HG03558 (cell line): ENCODE data around the gene OR52E1.
"Not testable (repeated sequence)": the region's sequence is repeated elsewhere in the genome, so short reads cannot be mapped to it uniquely, and the experiment has no call there.

ENCODE experiments used
- ATAC-seq: cut with Tn5 transposase; IDR thresholded peaks from one replicate; pipeline ENCODE4 v1.9.1; 2021; ENCODE audit warnings: moderate number of reproducible peaks; ENCODE audit not compliant: unreplicated experiment; ENCODE audit errors: extremely low read depth

The OR52E1 gene

DNA sequence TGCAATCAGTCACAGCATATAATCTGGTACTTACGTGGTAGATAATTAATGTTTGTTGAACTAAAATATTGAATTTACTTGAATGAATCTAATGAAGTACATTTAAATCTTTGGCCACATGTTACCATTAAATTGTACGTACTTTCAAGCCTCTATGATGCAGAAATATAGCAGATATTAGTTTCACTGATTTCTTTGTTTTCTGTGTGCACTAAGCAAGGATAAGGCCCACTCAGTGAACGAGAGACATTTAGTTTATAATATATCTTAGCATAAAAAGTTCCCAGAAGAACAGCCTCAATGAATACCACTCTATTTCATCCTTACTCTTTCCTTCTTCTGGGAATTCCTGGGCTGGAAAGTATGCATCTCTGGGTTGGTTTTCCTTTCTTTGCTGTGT lies at the start of gene OR52E1:
OR52E1 (plus strand) TSS at position 301 of the 400 bp plus-strand sequence.
- no peak for ATAC-seq

DNA sequence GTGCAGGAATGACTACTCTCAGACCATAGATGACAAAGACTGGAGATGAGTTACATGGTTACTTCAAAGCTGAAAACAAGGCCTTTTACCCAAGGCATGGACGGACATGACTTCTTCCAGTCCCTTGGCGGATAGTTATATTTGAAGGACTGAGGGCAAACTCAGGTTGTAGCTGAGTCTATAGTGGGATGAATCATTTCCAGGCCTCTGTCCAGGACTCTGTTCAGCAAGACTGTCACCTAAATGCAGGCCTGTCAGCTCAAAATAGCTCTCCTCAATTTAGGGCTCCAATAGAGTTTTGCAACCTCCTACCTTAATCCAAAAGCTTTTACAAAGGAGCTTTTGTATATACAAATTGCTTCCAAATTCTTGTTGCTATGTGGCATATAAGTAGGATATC lies 47.4 kb upstream of the OR52E1 start:
- ATAC-seq, result no peak

DNA sequence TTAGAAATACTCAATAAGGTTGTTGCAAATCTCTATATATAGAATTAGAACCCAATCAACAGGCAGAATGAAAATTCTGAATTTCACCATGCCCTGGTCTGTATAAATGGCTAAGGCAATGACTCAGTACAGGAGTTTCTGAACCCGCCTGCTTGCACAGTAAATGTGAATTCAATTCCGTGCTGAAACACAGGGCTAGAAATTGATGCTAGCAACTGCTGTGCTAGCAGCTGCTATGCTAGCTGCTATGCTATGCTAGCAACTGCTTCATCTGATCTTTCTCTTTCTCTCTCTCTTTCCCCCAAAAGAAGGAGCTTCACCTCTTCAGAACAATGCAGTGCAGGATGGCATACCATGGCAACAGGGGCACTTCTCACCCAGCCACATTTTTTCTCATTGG lies 32.7 kb upstream of the OR52E1 start:
- ATAC-seq, result no peak

DNA sequence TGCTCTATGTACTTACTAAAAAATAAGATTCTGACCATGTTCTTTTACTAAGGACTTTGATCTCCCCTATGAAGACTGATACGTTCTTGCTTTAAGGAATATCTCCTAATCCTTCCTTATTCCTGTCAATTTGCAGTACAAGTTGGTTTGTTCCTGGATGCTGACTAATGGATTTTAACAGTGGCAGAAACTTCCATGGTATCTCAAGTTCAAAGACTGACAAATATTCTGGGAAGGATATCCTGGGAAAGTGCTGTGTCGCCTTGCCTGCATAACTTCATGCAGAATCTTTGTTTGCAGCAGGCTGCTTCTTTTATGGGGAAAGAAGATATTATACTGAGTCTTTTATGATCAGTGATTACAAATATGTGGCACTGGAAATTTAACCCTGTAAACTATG lies 31.4 kb upstream of the OR52E1 start:
- no peak for ATAC-seq

DNA sequence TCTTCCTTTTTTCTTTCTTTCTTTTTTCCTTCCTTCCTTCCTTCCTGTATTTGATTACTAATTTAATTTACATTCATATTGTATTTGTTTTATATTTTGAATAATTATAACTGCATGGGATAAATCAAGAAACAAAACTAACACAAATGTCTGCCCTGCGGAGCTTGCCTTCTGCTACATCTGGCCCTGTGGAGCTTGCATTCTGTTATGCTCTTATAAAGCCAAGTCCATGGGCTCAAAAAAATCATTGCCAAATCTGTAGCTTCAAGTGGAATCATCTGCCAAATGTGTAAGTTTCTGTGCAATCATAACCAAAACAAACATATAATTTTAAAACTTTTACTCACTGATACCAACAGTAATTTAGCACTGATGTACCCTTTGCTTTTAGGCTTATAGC lies 31.0 kb upstream of the OR52E1 start:
- ATAC-seq, result no peak

DNA sequence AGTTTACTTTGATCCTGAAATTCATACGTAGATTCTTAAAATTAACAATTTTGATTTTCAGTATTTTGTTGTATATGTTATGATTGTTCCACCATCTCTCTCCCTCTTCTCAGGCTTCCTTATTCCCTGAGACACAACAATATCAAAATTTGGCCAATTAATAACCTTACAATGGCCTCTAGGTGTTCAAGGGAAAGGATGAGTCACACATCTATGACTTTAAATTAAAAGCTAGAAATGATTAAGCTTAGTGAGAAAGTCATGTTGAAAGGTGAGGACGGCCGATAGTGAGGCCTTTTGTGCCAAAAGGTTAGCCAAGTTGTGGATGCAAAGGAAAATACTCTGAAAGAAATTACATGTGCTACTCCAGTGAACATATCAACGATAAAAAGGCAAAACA lies 28.5 kb upstream of the OR52E1 start:
- no peak for ATAC-seq

DNA sequence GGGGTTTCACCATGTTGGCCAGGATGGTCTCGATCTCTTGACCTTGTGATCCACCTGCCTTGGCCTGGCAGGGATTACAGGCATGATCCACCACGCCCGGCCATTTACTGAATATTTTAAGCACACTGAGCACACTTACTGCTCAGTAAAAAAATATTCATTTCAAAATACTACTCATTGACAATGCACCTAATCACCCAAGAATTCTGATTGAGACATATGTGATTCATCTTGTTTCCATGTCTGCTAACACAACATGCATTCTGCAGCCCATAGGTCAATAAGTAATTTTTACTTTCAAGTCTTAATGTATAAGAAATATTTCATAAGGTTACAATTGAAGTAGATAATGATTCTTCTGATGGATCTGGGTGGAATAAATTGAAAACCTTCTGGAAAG lies 27.3 kb upstream of the OR52E1 start:
- no peak for ATAC-seq

DNA sequence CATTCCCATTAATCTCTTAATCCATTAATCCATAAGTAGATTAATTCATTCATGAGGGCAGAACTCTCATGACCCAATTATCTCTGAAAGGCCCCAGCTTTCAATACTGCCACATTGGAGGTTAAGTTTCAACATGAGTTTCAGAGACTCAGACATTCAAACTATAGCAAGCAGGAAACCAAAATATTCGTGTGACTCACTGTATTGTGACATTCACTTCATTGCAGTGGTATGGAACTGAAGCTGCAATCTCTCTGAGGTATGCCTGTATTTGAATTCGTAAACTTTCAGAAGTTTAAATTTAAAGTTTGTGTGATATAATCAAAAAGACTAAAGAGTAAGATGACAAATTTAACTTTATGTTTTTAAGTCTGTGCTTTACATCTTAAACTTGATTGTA lies 26.0 kb upstream of the OR52E1 start:
- no peak for ATAC-seq

DNA sequence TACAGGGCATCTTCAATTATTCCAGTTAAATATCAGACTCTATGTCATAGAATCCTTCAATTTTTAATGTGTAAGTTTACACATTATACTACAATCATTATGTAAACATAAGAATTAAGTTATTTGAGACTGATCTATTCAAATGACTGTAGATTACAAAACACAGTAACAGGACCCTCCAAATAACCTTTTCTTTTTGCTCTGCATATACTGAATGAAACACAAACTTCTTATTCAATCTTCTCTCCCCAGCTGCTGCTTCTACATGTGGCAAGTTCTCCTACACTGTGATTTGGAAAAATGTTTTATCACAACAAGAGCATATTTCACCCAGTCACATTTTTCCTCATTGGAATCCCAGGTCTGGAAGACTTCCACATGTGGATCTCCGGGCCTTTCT lies 23.1 kb upstream of the OR52E1 start, which contains the start of gene OR52J3:
OR52J3 (plus strand) TSS at position 301 of the 400 bp plus-strand sequence; CDS start at position 301, 0 bp downstream.
- no peak for ATAC-seq

DNA sequence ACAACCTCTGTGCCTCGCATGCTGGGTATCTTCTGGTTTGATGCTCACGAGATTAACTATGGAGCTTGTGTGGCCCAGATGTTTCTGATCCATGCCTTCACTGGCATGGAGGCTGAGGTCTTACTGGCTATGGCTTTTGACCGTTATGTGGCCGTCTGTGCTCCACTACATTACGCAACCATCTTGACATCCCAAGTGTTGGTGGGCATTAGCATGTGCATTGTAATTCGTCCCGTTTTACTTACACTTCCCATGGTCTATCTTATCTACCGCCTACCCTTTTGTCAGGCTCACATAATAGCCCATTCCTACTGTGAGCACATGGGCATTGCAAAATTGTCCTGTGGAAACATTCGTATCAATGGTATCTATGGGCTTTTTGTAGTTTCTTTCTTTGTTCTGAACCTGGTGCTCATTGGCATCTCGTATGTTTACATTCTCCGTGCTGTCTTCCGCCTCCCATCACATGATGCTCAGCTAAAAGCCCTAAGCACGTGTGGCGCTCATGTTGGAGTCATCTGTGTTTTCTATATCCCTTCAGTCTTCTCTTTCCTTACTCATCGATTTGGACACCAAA lies 22.5 kb upstream of the OR52E1 start:
- no peak for ATAC-seq

DNA sequence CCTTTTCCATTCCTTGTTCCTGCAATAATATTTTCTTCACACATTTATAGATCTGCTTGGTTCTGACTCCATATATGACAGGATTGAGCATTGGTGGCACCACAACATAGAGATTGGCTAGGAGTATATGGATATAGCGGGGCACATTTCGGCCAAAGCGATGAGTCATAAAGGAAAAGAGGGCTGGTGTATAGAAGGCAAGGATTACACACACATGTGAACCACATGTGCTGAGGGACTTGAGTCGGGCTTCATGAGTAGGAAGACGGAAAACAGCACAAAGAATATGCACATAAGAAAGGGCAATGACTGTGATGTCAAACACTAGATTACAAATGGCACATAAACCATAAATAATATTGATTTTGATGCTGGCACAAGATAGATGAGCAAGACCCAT lies 10.7 kb upstream of the OR52E1 start:
- not testable (repeated sequence) for ATAC-seq

DNA sequence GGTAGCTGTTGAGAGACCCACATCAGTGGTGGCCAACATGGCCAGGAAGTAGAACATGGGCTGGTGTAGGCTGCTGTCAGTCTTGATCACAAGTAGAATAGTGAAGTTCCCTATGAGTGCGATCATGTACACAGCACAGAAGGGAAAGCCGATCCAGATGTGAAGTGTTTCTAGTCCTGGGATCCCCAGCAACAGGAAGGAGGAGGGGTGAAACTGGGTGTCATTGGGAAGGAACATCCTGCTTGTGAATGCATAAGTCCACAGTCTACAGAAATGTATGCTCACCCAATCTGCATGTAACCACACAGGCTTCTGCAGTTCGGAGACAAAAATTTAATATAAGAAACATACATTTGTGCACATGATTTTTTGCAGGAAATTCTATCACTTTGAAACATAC lies 10.0 kb upstream of the OR52E1 start, which contains the start of gene OR52E2:
OR52E2 (minus strand) TSS at position 237 of the 400 bp plus-strand sequence; CDS start at position 237, 0 bp downstream.
- ATAC-seq, result no peak

DNA sequence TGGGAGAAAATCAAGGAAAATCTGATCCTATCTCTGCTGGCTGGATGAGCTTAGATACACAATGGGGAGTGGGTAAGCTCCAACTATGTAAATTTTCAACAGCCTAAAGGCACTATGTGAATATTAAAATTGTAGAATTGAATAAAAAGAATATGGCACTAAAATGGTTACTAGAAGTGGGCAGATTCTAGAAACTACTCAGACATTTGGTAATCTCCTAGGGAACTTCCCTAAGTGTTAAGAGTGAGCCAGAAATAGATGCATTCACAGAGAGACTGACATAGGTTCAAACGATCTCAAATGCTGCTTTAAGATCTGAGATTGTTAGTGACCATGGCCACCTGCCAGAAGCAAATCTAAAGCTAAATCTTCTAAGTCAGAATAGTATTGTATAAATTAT lies 4.3 kb upstream of the OR52E1 start:
- no peak for ATAC-seq

DNA sequence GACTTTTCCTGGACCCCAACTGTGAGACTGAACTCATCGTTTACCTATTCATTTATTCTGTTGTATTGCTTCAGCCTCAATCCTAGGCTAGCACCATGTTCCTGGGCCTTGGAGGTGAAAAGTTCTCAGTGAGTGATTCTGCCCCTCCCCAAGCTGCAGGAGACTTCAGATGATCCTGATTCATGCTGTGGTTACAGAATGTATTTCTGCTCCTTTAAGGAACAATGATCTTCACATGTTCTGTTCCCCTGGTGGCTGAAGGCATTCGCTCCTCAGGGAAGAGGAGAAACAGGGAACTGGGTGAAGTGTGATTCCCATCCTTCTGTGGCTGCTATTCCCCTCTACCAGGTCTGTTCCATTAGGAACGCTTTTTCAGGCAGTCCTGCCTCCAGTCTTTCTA lies 2.4 kb downstream of the OR52E1 start:
- no peak for ATAC-seq

DNA sequence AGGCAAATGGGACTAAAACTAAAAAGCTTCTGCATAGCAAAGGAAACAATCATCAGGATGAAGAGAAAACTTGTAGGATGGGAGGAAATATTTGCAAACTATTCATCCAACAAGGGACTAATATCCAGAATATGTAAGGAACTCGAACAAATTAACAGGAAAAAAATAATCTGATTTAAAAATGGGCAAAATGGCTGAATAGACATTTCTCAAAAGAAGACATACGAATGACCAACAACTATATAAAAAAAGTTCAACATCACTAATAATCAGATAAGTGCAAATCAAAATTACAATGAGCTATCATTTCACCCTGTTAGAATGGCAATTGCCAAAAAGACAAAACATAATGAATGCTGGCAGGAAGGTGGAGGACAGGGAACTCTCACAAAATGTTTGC lies 12.0 kb downstream of the OR52E1 start:
- no peak for ATAC-seq

DNA sequence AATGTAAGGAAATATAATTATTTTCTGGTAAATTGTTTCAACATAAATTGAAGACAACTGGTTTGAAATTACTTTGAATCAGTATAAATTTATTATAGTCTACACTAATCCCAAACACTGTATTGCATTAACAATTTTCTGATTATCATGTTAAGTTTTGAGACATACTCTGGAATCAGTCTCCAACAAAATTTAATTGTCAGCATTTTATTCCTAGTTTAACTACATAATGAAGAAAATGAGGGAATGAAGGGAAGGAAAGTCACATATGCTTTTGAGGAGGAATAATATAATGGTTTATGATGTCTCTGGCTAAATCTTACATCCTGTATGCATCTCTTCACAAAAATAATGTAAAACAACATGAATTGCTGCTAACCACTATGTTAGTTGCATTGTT lies 14.2 kb downstream of the OR52E1 start:
- no peak for ATAC-seq

DNA sequence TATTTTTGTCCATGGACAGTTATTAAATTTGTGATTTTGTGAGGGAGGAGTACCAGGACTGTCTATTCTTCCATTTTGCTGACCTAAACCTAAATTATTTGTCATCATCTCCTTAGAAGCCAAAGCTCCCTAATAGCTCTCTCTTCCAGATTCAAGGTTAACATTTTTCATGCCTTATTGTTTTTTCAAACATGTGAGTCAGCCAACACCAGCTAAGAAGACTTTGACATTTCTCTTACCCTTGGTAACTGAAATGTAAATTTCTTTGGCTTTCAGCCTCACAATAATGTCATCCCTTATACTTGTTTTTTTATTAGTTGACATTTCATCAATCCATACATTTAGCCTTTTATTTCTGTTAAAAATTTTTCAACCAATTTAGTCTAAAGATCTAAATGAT lies 19.2 kb downstream of the OR52E1 start:
- no peak for ATAC-seq

DNA sequence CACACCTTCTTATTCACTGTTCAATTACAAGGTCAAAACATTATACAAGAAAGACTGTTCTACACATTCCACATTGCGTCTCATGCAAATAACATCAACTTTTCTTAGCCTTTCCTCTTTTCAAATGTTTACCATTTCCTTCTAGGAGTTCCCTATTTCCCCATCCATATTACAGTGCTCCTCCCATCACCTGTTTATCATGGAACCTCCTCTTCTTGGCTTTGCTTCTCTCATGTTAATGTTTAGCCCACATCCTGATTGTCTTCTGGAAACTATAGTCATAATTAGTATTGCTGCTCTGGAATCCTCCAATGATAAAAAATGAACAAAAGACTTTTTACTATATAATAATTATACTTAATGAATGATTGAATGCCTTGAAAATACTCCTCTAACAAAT lies 21.3 kb downstream of the OR52E1 start:
- no peak for ATAC-seq

DNA sequence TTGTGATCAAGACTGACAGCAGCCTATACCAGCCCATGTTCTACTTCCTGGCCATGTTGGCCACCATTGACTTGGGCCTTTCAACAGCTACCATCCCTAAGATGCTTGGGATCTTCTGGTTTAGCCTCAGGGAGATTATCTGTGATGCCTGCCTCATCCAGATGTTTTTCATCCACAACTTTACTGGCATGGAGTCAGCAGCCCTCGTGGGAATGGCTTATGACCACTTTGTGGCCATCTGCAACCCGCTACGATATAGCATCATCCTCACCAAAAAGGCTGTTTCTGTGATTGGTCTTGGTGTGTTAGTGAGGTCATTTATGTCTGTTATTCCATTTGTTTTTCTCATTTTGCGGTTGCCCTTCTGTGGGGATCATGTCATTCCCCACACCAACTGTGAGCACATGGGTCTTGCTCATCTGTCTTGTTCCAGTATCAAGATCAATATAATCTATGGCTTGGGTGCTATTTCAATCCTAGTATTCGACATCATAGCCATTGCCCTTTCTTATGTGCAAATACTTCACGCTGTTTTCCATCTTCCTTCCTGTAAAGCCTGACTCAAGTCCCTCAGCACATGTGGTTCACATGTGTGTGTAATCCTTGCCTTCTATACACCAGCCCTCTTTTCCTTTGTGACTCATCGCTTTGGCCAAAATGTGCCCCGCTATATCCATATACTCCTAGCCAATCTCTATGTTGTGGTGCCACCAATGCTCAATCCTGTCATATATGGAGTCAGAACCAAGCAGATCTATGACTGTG lies 23.6 kb downstream of the OR52E1 start:
- no peak for ATAC-seq

DNA sequence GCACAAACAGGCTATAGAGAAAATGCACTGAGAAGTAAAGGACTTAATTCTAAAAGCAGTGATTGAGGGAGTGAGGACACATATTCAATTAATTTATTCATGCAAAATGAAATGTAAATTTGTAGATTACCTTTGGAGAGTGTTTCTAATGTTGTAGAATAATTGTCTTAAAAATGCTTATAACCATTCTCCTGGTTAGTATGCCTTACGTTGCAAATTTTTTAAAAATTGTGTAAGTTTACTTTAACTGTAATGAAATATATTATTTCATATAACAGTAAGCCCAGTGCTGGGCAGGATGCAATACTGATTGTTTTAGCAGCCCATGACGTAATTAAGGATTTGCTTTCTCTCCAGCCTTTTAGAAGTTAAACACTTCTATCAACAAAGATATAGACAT lies 26.6 kb downstream of the OR52E1 start:
- no peak for ATAC-seq

DNA sequence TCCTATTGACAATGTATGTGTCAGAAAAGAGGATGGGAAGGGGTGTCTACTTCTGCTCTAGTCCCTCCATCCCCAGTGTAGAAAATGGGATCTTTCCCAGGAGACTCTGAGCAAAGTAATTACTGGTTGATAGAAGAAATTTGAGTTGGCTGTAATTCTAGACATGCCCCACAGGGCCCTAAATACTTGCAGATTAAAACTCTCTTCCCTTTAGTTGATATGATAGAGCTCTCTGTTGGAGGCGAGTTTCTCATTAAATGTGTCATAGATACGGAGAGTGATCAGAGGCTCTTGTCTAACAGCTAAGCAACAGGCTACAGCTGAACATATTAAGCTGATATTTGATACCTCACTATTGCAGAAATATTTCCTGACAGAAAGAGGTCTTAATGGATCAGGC lies 32.9 kb downstream of the OR52E1 start:
- no peak for ATAC-seq

DNA sequence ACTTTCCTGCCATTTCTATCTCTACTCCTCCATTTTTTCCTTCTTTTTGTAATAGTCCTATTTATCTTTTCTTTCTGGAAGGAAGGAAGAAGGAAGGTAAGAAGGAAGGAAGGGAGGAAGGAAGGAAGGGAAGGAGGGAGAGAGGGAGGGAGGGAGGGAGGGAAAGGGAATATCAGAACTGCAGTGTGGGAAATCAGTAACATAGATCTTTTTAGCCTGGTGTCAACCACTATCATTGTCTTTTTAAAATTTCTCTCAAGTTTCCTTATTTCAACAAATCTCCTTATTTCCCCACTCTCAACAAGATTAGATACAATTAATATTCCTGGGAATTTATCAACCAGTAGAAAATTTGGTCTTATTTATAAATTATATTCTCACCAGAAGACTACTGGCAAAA lies 33.7 kb downstream of the OR52E1 start:
- no peak for ATAC-seq
